GM18951 (cell line): ENCODE results near the gene RAD51D.

ENCODE experiments used
- POLR2A ChIP-seq: IDR thresholded peaks from 4 replicates; pipeline ENCODE4 v1.6.1; 2011; ENCODE audit warnings: mild to moderate bottlenecking; ENCODE audit not compliant: insufficient read length, insufficient read depth; ENCODE audit errors: extremely low read depth
- in situ Hi-C: fragments of 300-500 bp; cut with MboI; formaldehyde crosslinking; loops from one replicate; pipeline ENCODE4 v1.12.0; 2022; ENCODE audit warnings: low sequenced_read_pairs, mixed read lengths, inconsistent platforms; ENCODE audit not compliant: unreplicated experiment

The RAD51D gene

DNA sequence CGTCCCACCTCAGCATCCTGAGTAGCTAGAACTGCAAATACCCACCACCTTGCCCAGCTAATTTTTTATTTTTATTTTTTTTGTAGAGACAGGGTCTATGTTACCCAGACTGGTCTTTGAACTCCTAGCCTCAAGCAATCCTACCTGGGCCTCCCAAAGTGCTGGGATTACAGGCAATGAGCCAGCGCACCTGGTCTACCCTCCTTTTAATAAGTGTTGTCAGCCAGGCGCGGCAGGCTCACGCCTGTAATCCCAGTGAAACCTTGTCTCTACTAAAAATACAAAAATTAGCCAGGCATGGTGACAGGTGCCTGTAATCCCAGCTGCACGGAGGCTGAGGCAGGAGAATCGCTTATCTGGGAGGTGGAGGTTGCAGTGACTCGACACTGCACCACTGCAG, 75.5 kb downstream of the RAD51D start:
- TF ChIP-seq POLR2A: no peak
- in situ Hi-C loops: no loop called here
